A549 (cell line): ENCODE data around the gene CDK17. TPM values are rescaled to one million over a fixed set of nuclear protein-coding genes. Genes with fewer than 3 reads are reported as not detected.

Source experiments
- ATAC-seq, 2 experiments: fragments of 200-7000 bp in 1 of 2; fragments of >200 bp in 1 of 2; cut with Nextera tagmentation in 1 of 2; cut with Tn5 transposase in 1 of 2; 3 replicates each; pipeline versions ENCODE4 v1.8.0 to v1.9.1; 2018 to 2020; ENCODE audit warnings: mild to moderate bottlenecking in 1 of 2, moderate library complexity in 1 of 2
- CTCF ChIA-PET: fragments of 300-600 bp; sonication (Branson Sonifier 250); formaldehyde crosslinking; extraction: SDS; loops from one replicate; lab custom pipeline; 2021; ENCODE audit warnings: antibody characterized with exemption, inconsistent platforms; lab: Yijun Ruan, JAX
- POLR2A ChIA-PET: fragments of 350-600 bp; formaldehyde crosslinking; extraction: SDS; loops from one replicate; lab custom pipeline; 2021; ENCODE audit warnings: antibody characterized with exemption, inconsistent platforms; lab: Yijun Ruan, JAX
- DNase-seq, 2 experiments: peaks; one replicate each; pipeline versions ENCODE4 v3.0.0 to v3.0.0-alpha.2; 2011 to 2016; ENCODE audit warnings: low read depth in 1 of 2, low spot score in 1 of 2
- FAIRE-seq: peaks from 2 replicates; lab custom pipeline; 2011; peaks lifted over from hg19 to GRCh38; lab: Jason Lieb, UNC
- H3K27ac ChIP-seq, 2 experiments: fragments of >200 bp; sonication (Bioruptor Twin); formaldehyde crosslinking; 3 replicates each; pipeline ENCODE4 v1.5.1; 2016 to 2017
- H3K4me1 ChIP-seq: fragments of >200 bp; sonication (Bioruptor Twin); formaldehyde crosslinking; 3 replicates; pipeline ENCODE4 v1.6.1; 2016
- H3K4me2 ChIP-seq: fragments of >200 bp; sonication (Bioruptor Twin); formaldehyde crosslinking; 3 replicates; pipeline ENCODE4 v1.6.1; 2016
- H3K4me3 ChIP-seq: fragments of >200 bp; sonication (Bioruptor Twin); formaldehyde crosslinking; 3 replicates; pipeline ENCODE4 v1.5.1; 2016
- H3K9me3 ChIP-seq: fragments of >200 bp; sonication (Bioruptor Twin); formaldehyde crosslinking; 3 replicates; pipeline ENCODE4 v1.6.1; 2016
- CEBPB ChIP-seq, 2 experiments: fragments of >200 bp in 1 of 2; sonication (Bioruptor Twin) in 1 of 2; formaldehyde crosslinking in 1 of 2; IDR thresholded peaks; 2 replicates each; pipeline ENCODE4 v1.6.1; 2012 to 2016
- CHD2 ChIP-seq: fragments of 150-350 bp; IDR thresholded peaks from 2 replicates; pipeline ENCODE4 v1.6.1; 2014; ENCODE audit warnings: low read length; ENCODE audit not compliant: partially characterized antibody
- CHD4 ChIP-seq: fragments of 200-600 bp; sonication (generic); IDR thresholded peaks from 2 replicates; pipeline ENCODE4 v1.6.1; 2016; ENCODE audit warnings: antibody characterized with exemption, mild to moderate bottlenecking, borderline replicate concordance
- E2F6 ChIP-seq: IDR thresholded peaks from 2 replicates; pipeline ENCODE4 v1.6.1; 2012; ENCODE audit warnings: low read depth, borderline replicate concordance
- ELK1 ChIP-seq: fragments of 150-350 bp; IDR thresholded peaks from 2 replicates; pipeline ENCODE4 v1.6.1; 2014; ENCODE audit warnings: low read depth, mild to moderate bottlenecking, low read length
- FOSL2 ChIP-seq, 2 experiments: fragments of 450-650 bp in 1 of 2; fragments of >200 bp in 1 of 2; sonication (Bioruptor Twin) in 1 of 2; formaldehyde crosslinking; IDR thresholded peaks; 2 replicates each; pipeline versions ENCODE4 v1.5.0 to v1.6.1; 2016 to 2020; ENCODE audit warnings: mild to moderate bottlenecking in 1 of 2, moderate library complexity in 1 of 2
- HEYL ChIP-seq: fragments of 250-450 bp; sonication (Bioruptor Pico); IDR thresholded peaks from 2 replicates; pipeline ENCODE4 v1.8.0; 2021; ENCODE audit warnings: mild to moderate bottlenecking, moderate library complexity
- JUN ChIP-seq, 2 experiments: fragments of >200 bp; sonication (Bioruptor Twin); formaldehyde crosslinking; IDR thresholded peaks; 2 replicates in 1 of 2; 3 replicates in 1 of 2; pipeline ENCODE4 v1.6.1; 2016 to 2017
- MAZ ChIP-seq: fragments of 150-350 bp; IDR thresholded peaks from 2 replicates; pipeline ENCODE4 v1.6.1; 2014; ENCODE audit warnings: antibody characterized with exemption, low read depth, low read length, borderline replicate concordance
- PHF8 ChIP-seq: fragments of 200-600 bp; sonication (generic); IDR thresholded peaks from 2 replicates; pipeline ENCODE4 v1.6.1; 2016; ENCODE audit warnings: low read depth, mild to moderate bottlenecking, antibody characterized with exemption, moderate library complexity, borderline replicate concordance
- POLR2AphosphoS2 ChIP-seq: conservative IDR thresholded peaks from 2 replicates; pipeline ENCODE4 v1.6.1; 2012; ENCODE audit warnings: low read length, improper control_type of control experiment, inconsistent platforms
- RAD21 ChIP-seq, 2 experiments: fragments of >200 bp in 1 of 2; sonication (Bioruptor Twin) in 1 of 2; formaldehyde crosslinking in 1 of 2; IDR thresholded peaks in 1 of 2; conservative IDR thresholded peaks in 1 of 2; 2 replicates in 1 of 2; 3 replicates in 1 of 2; pipeline ENCODE4 v1.6.1; 2012 to 2018; ENCODE audit warnings: inconsistent platforms in 1 of 2
- RARB ChIP-seq: fragments of 250-450 bp; sonication (Bioruptor Pico); IDR thresholded peaks from 2 replicates; pipeline ENCODE4 v1.8.0; 2021; ENCODE audit warnings: mild to moderate bottlenecking, moderate library complexity
- RCOR1 ChIP-seq: fragments of 150-350 bp; IDR thresholded peaks from 2 replicates; pipeline ENCODE4 v1.6.1; 2014; ENCODE audit warnings: antibody characterized with exemption, low read length, low read depth
- REST ChIP-seq: fragments of 200-600 bp; sonication (generic); IDR thresholded peaks from 2 replicates; pipeline ENCODE4 v1.6.1; 2016; ENCODE audit warnings: antibody characterized with exemption, mild to moderate bottlenecking, moderate library complexity
- SMC3 ChIP-seq: fragments of >200 bp; sonication (Bioruptor Twin); formaldehyde crosslinking; IDR thresholded peaks from 3 replicates; pipeline ENCODE4 v1.6.1; 2018; ENCODE audit warnings: inconsistent platforms
- SREBF2 ChIP-seq: fragments of 450-650 bp; IDR thresholded peaks from 2 replicates; pipeline ENCODE4 v1.6.1; 2014; ENCODE audit warnings: mild to moderate bottlenecking, moderate library complexity
- TFCP2L1 ChIP-seq: fragments of 250-450 bp; sonication (Bioruptor Pico); IDR thresholded peaks from 2 replicates; pipeline ENCODE4 v1.5.0; 2021; ENCODE audit warnings: mild to moderate bottlenecking
- ZNF302 ChIP-seq: fragments of 250-450 bp; sonication (Bioruptor Pico); IDR thresholded peaks from 2 replicates; pipeline ENCODE4 v1.9.0; 2021; ENCODE audit warnings: inconsistent platforms, mild to moderate bottlenecking, moderate library complexity
- ZSCAN20 ChIP-seq: fragments of 250-450 bp; sonication (Bioruptor Pico); IDR thresholded peaks from 2 replicates; pipeline ENCODE4 v1.8.0; 2022; ENCODE audit warnings: mild to moderate bottlenecking, moderate library complexity
- WGBS: methylation state at CpG from one replicate; pipeline ENCODE4 v1.1.6; 2017; ENCODE audit errors: missing lambda C conversion rate; 5-methylcytosine and 5-hydroxymethylcytosine counted together
- polyA plus RNA-seq, 4 experiments: library from polyadenylated mRNA; depleted of rRNA in 3 of 4; stranded (reverse); fragments of >200 nt; fragmentation: RNase III in 1 of 4; extraction: RNeasy Plus Mini Kit Qiagen cat#74134 plus additional on column Dnase treatment in 1 of 4; gene quantifications; 2 replicates in 3 of 4; 3 replicates in 1 of 4; pipeline ENCODE4 v1.2.3, GENCODE V29; 2011 to 2017

CDK17 gene
- polyA plus RNA-seq, 2 of the 4 experiments (the other 2 are of a cell fraction) = 11.4 to 43.5 TPM

GRCh38 chr12:96354844-96355534, 45.2 kb downstream of the CDK17 start:
- POLR2A ChIA-PET = no interaction called here

GRCh38 chr12:96354326-96354725, 45.9 kb downstream of the CDK17 start:
- 84% methylated on average over 3 of the region's 3 CpGs for WGBS
- CTCF ChIA-PET = interaction anchor here (0.9 kb wide), 1 partner anchor 93 kb away, joined by 3 read pairs; no protein-coding TSS in a partner anchor
- POLR2A ChIA-PET = no interaction called here
- Histone ChIP-seq H3K4me1 (no peaks in the 10 kb centered on the region; the same call in 2 of the 3 replicates), H3K9me3 (no peaks in the 10 kb centered on the region), H3K4me2 (no peak overlapping the region), H3K4me3 (no peak overlapping the region), H3K27ac (no peak overlapping the region)
- FAIRE-seq = no peak
- no peak for DNase-seq
- no peak for TF ChIP-seq RAD21 (conservative IDR thresholded peaks at IDR 0.05 in 1 of 2, IDR thresholded peaks at IDR 0.05 in 1 of 2)
- ATAC-seq = peak in 1 of 2 experiments; percentile 40; a peak in 2 of 6 replicates

More at GRCh38 chr12:96354844-96355534, 45.2 kb downstream of the CDK17 start:
- no peak for ATAC-seq
- TF ChIP-seq RAD21 (conservative IDR thresholded peaks at IDR 0.05 in 1 of 2, IDR thresholded peaks at IDR 0.05 in 1 of 2) (no peak), SREBF2 (no peak), SMC3 (no peak), POLR2AphosphoS2 (no peak), E2F6 (no peak), ZNF302 (no peak), JUN (IDR thresholded peaks at IDR 0.05) (no peak), RCOR1 (no peak), CHD4 (no peak), CEBPB (IDR thresholded peaks at IDR 0.05) (no peak), RARB (CRISPR knock-in tag) (no peak)
- TF ChIP-seq, all 56 proteins: peak for 0
- CTCF ChIA-PET = no interaction called here
- no peak for FAIRE-seq
- no peak overlapping the region for H3K4me2 ChIP-seq
- no peak for DNase-seq
- no peak overlapping the region for H3K4me3 ChIP-seq
- 86% methylated on average over 8 of the region's 8 CpGs for WGBS
- no peak overlapping the region for H3K27ac ChIP-seq
- no peaks in the 10 kb centered on the region; the same call in 2 of the 3 replicates for H3K4me1 ChIP-seq
- H3K9me3 ChIP-seq = no peaks in the 10 kb centered on the region

GRCh38 chr12:96352161-96352835, 47.9 kb downstream of the CDK17 start:
- Histone ChIP-seq H3K4me2 (no peak overlapping the region), H3K27ac (no peak overlapping the region), H3K9me3 (no peaks in the 10 kb centered on the region), H3K4me3 (no peak overlapping the region), H3K4me1 (no peaks in the 10 kb centered on the region; the same call in 2 of the 3 replicates)
- FAIRE-seq (no peak), DNase-seq (no peak), ATAC-seq (peak; percentile 24 to 38; a peak in 3 of 6 replicates)
- TF ChIP-seq MAZ (no peak), PHF8 (no peak), ELK1 (no peak), ZSCAN20 (CRISPR knock-in tag) (no peak)
- POLR2A ChIA-PET = no interaction called here
- whole genome bisulfite sequencing = 86% methylated on average over 3 of the region's 3 CpGs
- CTCF ChIA-PET = interaction anchor here (0.6 to 1.0 kb wide), 2 partner anchors 11 to 39 kb away, joined by 3 read pairs; no protein-coding TSS in a partner anchor

GRCh38 chr12:96350982-96351381, 49.3 kb downstream of the CDK17 start:
- no peak overlapping the region for H3K27ac ChIP-seq
- H3K4me3 ChIP-seq = no peak overlapping the region
- WGBS = 85% methylated on average over 1 of the region's 1 CpG
- FAIRE-seq (no peak), DNase-seq (no peak), ATAC-seq (no peak)
- H3K4me2 ChIP-seq = no peak overlapping the region
- ChIA-PET POLR2A (no interaction called here), CTCF (interaction anchor here (1.2 kb wide), 1 partner anchor 38 kb away, joined by 5 read pairs; no protein-coding TSS in a partner anchor)
- H3K4me1 ChIP-seq = peaks cover 3% of the 10 kb centered on the region; the same call in 1 of the 3 replicates
- H3K9me3 ChIP-seq = no peaks in the 10 kb centered on the region
- no peak for TF ChIP-seq E2F6
- no peak for TF ChIP-seq CHD2
- TF ChIP-seq FOSL2 (IDR thresholded peaks at IDR 0.05) = no peak
- no peak for TF ChIP-seq FOSL2 (CRISPR knock-in tag; IDR thresholded peaks at IDR 0.05)
- no peak for TF ChIP-seq HEYL (CRISPR knock-in tag)
- no peak for TF ChIP-seq REST
- TF ChIP-seq RAD21 (conservative IDR thresholded peaks at IDR 0.05 in 1 of 2, IDR thresholded peaks at IDR 0.05 in 1 of 2) = no peak
- TF ChIP-seq JUN (IDR thresholded peaks at IDR 0.05) = no peak
- TF ChIP-seq TFCP2L1 (CRISPR knock-in tag) = no peak
- TF ChIP-seq CEBPB (IDR thresholded peaks at IDR 0.05) = no peak
- no peak for TF ChIP-seq ZNF302
